MM.1S (cell line): Measurements from ENCODE around the gene ATE1.

Experiments used
- DNase-seq: peaks from one replicate; pipeline ENCODE4 v3.0.0-alpha.2; 2015
- H2AFZ ChIP-seq: fragments of 300-600 bp; sonication (generic); 2 replicates; pipeline ENCODE4 v1.6.0; 2016; ENCODE audit warnings: antibody characterized with exemption, low read length
- H3F3A ChIP-seq: fragments of 300-600 bp; sonication (generic); 2 replicates; pipeline ENCODE4 v1.6.1; 2016; ENCODE audit warnings: mild to moderate bottlenecking, antibody characterized with exemption, low read length, moderate library complexity, mixed read lengths; ENCODE audit not compliant: insufficient read depth
- H3K27ac ChIP-seq: fragments of 300-600 bp; sonication (generic); 2 replicates; pipeline ENCODE4 v1.5.1; 2016; ENCODE audit warnings: mild to moderate bottlenecking, low read length
- H3K27me3 ChIP-seq: fragments of 300-600 bp; sonication (generic); replicated peaks from 2 replicates; pipeline ENCODE4 v1.6.0; 2016; ENCODE audit warnings: low read length; ENCODE audit not compliant: insufficient read depth
- H3K36me3 ChIP-seq: fragments of 300-600 bp; sonication (generic); replicated peaks from 2 replicates; pipeline ENCODE4 v1.6.1; 2016; ENCODE audit warnings: mild to moderate bottlenecking, low read length, mixed read lengths; ENCODE audit not compliant: insufficient read depth
- H3K4me1 ChIP-seq: fragments of 300-600 bp; sonication (generic); 2 replicates; pipeline ENCODE4 v1.6.1; 2016; ENCODE audit warnings: low read length, mixed read lengths
- H3K4me2 ChIP-seq: fragments of 300-600 bp; sonication (generic); 2 replicates; pipeline ENCODE4 v1.6.0; 2016; ENCODE audit warnings: low read depth, low read length
- H3K4me3 ChIP-seq: fragments of 300-600 bp; sonication (generic); 2 replicates; pipeline ENCODE4 v1.5.1; 2016; ENCODE audit warnings: low read length, mixed read lengths
- H3K79me2 ChIP-seq: fragments of 300-600 bp; sonication (generic); 2 replicates; pipeline ENCODE4 v1.6.1; 2016; ENCODE audit warnings: mixed run types, low read length, mixed read lengths
- H3K9ac ChIP-seq: fragments of 300-600 bp; sonication (generic); 2 replicates; pipeline ENCODE4 v1.6.1; 2016; ENCODE audit warnings: low read length, mixed read lengths
- H3K9me2 ChIP-seq: fragments of 300-600 bp; sonication (generic); replicated peaks from 2 replicates; pipeline ENCODE4 v1.6.1; 2016; ENCODE audit warnings: mild to moderate bottlenecking, low read length, mixed read lengths; ENCODE audit not compliant: insufficient read depth
- H3K9me3 ChIP-seq: fragments of 300-600 bp; sonication (generic); replicated peaks from 2 replicates; pipeline ENCODE4 v1.6.1; 2016; ENCODE audit warnings: mild to moderate bottlenecking, low read length, mixed read lengths; ENCODE audit not compliant: insufficient read depth
- H4K20me1 ChIP-seq: fragments of 300-600 bp; sonication (generic); 2 replicates; pipeline ENCODE4 v1.6.1; 2016; ENCODE audit warnings: mild to moderate bottlenecking, low read length, moderate library complexity, mixed read lengths; ENCODE audit not compliant: insufficient read depth
- EZH2 ChIP-seq: fragments of 300-600 bp; sonication (generic); optimal IDR thresholded peaks from 2 replicates; pipeline ENCODE3; 2017; ENCODE audit warnings: low read depth, mild to moderate bottlenecking, antibody characterized with exemption, low read length, mixed read lengths
- EZH2phosphoT487 ChIP-seq: fragments of 300-600 bp; sonication (generic); IDR thresholded peaks from 2 replicates; pipeline ENCODE4 v1.6.1; 2018; ENCODE audit warnings: antibody characterized with exemption, low read length
- TF ChIP-seq, protein P1 (sequence below): fragments of 300-600 bp; sonication (generic); IDR thresholded peaks from 2 replicates; pipeline ENCODE4 v1.5.1; 2016; ENCODE audit warnings: antibody characterized with exemption, low read length, mixed read lengths

ATE1 gene

DNA sequence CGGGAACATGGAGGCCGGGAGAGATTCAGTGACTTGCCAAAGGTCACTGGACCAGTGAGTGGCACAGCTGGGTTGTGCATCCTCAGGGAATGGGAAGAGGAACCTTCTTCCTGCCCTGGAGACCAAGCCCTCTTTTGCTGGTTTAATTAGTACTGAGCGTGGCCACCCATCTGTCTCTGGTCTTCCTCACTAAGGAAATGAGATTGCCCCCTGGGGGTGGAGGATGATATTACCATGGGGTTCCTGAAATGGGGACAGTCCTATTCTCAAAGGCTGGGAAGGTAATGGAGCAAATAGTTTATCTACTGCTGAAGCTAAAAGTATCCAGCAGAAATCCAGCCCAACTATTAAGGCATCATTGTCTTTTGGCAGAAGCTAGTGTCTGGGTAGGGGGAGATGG, 231.0 kb downstream of the ATE1 start:
- TF ChIP-seq, protein P1, sequence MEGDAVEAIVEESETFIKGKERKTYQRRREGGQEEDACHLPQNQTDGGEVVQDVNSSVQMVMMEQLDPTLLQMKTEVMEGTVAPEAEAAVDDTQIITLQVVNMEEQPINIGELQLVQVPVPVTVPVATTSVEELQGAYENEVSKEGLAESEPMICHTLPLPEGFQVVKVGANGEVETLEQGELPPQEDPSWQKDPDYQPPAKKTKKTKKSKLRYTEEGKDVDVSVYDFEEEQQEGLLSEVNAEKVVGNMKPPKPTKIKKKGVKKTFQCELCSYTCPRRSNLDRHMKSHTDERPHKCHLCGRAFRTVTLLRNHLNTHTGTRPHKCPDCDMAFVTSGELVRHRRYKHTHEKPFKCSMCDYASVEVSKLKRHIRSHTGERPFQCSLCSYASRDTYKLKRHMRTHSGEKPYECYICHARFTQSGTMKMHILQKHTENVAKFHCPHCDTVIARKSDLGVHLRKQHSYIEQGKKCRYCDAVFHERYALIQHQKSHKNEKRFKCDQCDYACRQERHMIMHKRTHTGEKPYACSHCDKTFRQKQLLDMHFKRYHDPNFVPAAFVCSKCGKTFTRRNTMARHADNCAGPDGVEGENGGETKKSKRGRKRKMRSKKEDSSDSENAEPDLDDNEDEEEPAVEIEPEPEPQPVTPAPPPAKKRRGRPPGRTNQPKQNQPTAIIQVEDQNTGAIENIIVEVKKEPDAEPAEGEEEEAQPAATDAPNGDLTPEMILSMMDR, result peak; percentile 39
- TF ChIP-seq EZH2 (no peak), EZH2phosphoT487 (no peak)
- Histone ChIP-seq H3K4me2 (no peak overlapping the region), H3K36me3 (no peaks in the 10 kb centered on the region), H3K9me2 (no peaks in the 10 kb centered on the region), H4K20me1 (no peaks in the 10 kb centered on the region), H3K4me1 (no peaks in the 10 kb centered on the region), H3K9ac (no peak overlapping the region), H3K9me3 (no peaks in the 10 kb centered on the region), H3K4me3 (no peak overlapping the region), H3K27ac (no peak overlapping the region), H3K27me3 (no peaks in the 10 kb centered on the region), H3F3A (no peaks in the 10 kb centered on the region), H3K79me2 (no peaks in the 10 kb centered on the region), H2AFZ (no peak overlapping the region)
- peak; percentile 28 for DNase-seq

DNA sequence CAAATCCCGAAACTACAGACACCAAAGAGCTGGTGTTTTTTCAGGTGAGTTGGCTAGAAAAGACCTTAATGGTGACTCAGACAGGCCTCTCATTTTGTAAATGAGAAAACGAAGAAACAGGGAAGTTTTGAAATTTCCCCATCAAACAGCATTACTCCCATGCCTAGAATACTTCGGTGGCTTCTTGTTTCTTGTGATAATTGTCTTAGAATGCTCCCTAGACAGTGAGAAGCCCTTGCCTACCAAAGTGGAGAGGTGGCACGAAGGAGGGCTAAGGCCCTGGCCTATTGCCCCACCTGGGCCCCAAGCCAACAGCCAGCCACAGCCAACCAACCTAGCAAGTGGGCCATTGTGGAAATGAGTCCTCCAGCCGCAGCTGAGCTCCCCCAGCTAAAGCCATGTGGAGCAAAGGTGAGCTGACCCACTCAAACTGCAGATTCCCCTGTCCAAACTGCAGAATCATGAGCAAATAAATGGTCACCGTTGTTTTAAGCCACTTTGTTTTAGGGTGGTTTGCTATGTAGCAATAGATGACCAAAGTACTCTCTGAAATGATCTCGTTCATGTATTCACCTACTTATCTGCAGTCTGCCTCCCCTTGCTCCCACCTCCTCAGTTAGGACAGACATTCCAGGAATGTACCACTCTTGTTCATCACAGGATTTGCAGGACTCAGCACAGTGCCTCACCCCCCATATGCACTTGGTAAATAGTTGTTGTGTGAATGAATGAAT, 231.9 kb downstream of the ATE1 start:
- Histone ChIP-seq H3K27ac (no peak overlapping the region), H4K20me1 (no peaks in the 10 kb centered on the region), H3F3A (no peaks in the 10 kb centered on the region), H2AFZ (no peak overlapping the region), H3K9me2 (no peaks in the 10 kb centered on the region), H3K4me1 (no peaks in the 10 kb centered on the region), H3K4me2 (no peak overlapping the region), H3K27me3 (no peaks in the 10 kb centered on the region), H3K36me3 (no peaks in the 10 kb centered on the region), H3K79me2 (no peaks in the 10 kb centered on the region), H3K9me3 (no peaks in the 10 kb centered on the region), H3K4me3 (no peak overlapping the region), H3K9ac (no peak overlapping the region)
- TF ChIP-seq, protein P1, result no peak
- TF ChIP-seq EZH2 (no peak), EZH2phosphoT487 (no peak)
- no peak for DNase-seq

DNA sequence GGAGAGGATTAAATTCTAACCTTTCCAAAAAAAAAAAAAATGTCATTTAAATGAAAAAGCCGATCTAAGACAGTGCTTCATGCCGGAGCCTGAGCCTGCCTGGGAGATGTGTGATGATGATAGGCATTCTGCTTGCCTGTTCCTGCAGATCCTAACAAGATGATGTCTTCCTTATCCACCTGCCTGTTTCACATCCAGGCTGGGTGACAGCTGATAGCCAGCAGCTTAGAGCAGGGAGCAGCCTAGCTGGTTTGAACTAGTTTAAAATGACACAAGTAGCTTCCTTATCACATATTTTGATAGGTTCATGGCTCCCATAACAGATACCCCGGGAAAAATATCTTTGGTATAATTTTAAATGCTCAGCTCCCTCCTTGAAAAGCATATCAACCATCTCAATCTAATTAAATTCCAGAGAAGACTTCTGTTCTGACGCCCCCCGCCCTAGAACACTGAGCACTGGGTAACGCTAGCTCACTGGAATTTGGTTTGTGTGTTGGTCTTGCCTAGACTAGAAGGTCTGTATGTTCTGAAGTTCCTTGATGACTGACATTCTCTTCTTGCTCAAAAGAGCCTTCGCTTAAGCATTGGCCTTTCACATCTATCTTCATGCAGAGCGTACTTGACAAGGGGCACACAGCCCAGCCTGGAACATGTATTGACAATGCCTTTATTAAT, 232.7 kb downstream of the ATE1 start:
- Histone ChIP-seq H3F3A (no peaks in the 10 kb centered on the region), H2AFZ (no peak overlapping the region), H3K27ac (no peak overlapping the region), H3K27me3 (no peaks in the 10 kb centered on the region), H3K36me3 (no peaks in the 10 kb centered on the region), H3K79me2 (no peaks in the 10 kb centered on the region), H3K9ac (no peak overlapping the region), H4K20me1 (no peaks in the 10 kb centered on the region), H3K4me3 (no peak overlapping the region), H3K9me2 (no peaks in the 10 kb centered on the region), H3K4me1 (no peaks in the 10 kb centered on the region), H3K4me2 (no peak overlapping the region), H3K9me3 (no peaks in the 10 kb centered on the region)
- DNase-seq, result no peak
- no peak for TF ChIP-seq EZH2phosphoT487
